Sigmoid colon (tissue), 4 donors: Measurements from ENCODE around the gene CAV2.

ENCODE experiments used
- CTCF ChIP-seq, 4 experiments: fragments of 450-650 bp in 3 of 4; fragments of 200-600 bp in 1 of 4; IDR thresholded peaks; one replicate each; pipeline ENCODE4 v1.5.1; 2016 to 2019; ENCODE audit warnings: antibody characterized with exemption in 4 of 4, mild to moderate bottlenecking in 3 of 4, moderate library complexity in 2 of 4
- EP300 ChIP-seq, 4 donors: sonication (generic); formaldehyde crosslinking; IDR thresholded peaks; one replicate each; pipeline ENCODE4 v1.6.1; 2017; ENCODE audit warnings: antibody characterized with exemption in 4 of 4
- POLR2A ChIP-seq, 2 donors: fragments of 450-650 bp; IDR thresholded peaks; one replicate each; pipeline ENCODE4 v1.6.1; 2016; ENCODE audit warnings: antibody characterized with exemption in 2 of 2, mild to moderate bottlenecking in 2 of 2, moderate library complexity in 2 of 2

GRCh38 chr7:116509982-116510579, 10.5 kb downstream of the CAV2 start:
- TF ChIP-seq CTCF (IDR thresholded peaks at IDR 0.05), result no peak
- TF ChIP-seq EP300 (IDR thresholded peaks at IDR 0.05), result no peak
- no peak for TF ChIP-seq POLR2A (IDR thresholded peaks at IDR 0.05)
